ENCODE results near the gene MDM4. TPM values are rescaled to one million over a fixed set of nuclear protein-coding genes. Genes with fewer than 3 reads are reported as not detected.

Gene MDM4
- total RNA-seq, 3 donors from 2014 or later: 52.9 to 84.2 (median 80.2) TPM

DNA sequence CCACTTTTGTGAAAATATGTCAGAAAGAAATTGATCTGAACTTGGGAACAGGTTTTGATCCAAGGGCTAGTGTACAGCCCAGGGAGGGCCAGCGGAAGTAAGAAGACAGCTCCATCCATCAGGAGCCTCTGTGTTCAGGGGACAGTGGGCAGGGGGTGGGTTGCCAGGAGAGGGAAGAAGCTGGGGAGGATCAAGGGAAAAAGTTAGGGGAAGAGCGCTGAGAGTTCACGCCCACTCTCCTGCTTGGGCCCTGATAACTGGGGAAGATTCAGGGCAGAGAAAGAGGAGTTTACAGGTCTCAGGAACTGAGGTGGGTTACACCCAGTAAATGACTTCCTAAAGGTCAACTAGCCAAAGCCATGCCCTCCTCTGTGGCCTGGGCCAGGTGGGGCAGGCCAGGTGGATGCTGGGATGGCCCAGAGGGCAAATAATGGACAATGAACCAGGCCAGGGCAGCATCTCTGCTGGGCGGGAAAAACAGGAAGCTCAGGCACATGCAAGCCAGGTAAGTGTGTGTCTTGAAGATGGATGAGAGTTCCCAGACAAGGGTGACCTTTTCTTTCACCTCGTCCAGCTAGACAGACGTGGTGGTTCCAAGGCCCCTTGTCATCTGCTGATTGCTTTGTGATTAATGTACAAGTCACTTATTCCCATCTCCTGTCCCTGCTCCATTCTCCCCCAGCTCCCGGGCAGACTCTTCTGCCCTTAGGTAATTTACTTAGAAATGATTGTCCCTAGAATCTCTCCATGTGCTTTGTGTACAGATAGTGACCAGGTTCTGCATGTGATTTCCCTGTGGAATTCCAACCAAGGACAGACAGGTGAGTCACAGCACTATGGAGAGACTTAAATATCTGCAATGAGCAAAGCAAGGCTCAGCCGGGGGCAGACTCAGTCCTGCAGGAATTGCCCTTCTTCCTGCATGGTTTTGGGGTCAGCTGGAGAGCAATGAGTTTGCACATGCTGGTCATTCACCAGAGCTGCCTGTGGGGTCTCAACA, 57.0 kb downstream of the MDM4 start:
- Histone ChIP-seq H3K4me3 (no peak overlapping the region), H3K4me1 (ENCODE audit: low read depth) (peaks cover 2% of the 10 kb centered on the region), H3K9me3 (peaks cover 6% of the 10 kb centered on the region), H3K36me3 (ENCODE audit: low read depth) (no peaks in the 10 kb centered on the region)
- no peak for TF ChIP-seq CTCF (IDR thresholded peaks at IDR 0.05)
- DNase-seq (no peak), ATAC-seq (no peak)
- intact Hi-C loops (cut with DNase I, micrococcal nuclease): no loop called here

GRCh38 chr1:204574016-204574864, 58.0 kb downstream of the MDM4 start:
- ATAC-seq (no peak), DNase-seq (no peak)
- peaks cover 8% of the 10 kb centered on the region for H3K4me1 ChIP-seq (ENCODE audit: low read depth)
- no peak for TF ChIP-seq CTCF (IDR thresholded peaks at IDR 0.05)
- H3K9me3 ChIP-seq: peaks cover 6% of the 10 kb centered on the region
- H3K4me3 ChIP-seq: no peak overlapping the region
- no peaks in the 10 kb centered on the region for H3K36me3 ChIP-seq (ENCODE audit: low read depth)
- intact Hi-C loops (cut with DNase I, micrococcal nuclease): no loop called here

- Histone ChIP-seq H3K4me1 (ENCODE audit: low read depth) (peaks cover 8% of the 10 kb centered on the region), H3K4me3 (no peak overlapping the region), H3K9me3 (peaks cover 6% of the 10 kb centered on the region), H3K36me3 (ENCODE audit: low read depth) (no peaks in the 10 kb centered on the region)
- TF ChIP-seq CTCF (IDR thresholded peaks at IDR 0.05): no peak
- ATAC-seq (no peak), DNase-seq (peak in 1 of 3 donors; percentile 33)
- intact Hi-C loops (cut with DNase I, micrococcal nuclease): no loop called here
These were observed 58.6 kb downstream of the MDM4 start for GRCh38 chr1:204574865-204575163.

- Histone ChIP-seq H3K36me3 (ENCODE audit: low read depth) (no peaks in the 10 kb centered on the region), H3K9me3 (peaks cover under 1% of the 10 kb centered on the region), H3K4me1 (ENCODE audit: low read depth) (peaks cover 8% of the 10 kb centered on the region), H3K4me3 (no peak overlapping the region)
- no peak for TF ChIP-seq CTCF (IDR thresholded peaks at IDR 0.05)
- intact Hi-C loops (cut with DNase I, micrococcal nuclease): no loop called here
- ATAC-seq (no peak), DNase-seq (no peak)
These were observed 59.3 kb downstream of the MDM4 start for GRCh38 chr1:204575221-204576190.

DNA sequence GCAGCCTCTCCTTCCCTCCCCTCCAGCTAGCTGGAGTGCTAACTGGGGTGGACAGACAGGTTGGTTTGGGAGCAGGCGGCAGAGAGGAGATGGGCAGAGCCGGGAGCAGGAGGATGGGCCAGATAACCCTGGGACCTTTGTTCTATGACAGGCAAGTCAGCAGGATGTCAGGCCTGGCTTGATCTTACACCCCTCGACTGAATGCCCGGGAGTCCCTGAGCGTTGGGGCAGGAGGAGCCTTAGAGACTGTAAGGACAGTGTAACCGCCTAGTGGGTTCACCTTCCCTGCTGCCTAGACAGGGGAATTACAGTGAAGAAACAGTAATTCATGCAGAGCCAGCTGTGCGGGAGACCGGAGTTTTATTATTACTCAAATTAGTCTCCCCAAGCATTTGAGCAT, 60.2 kb downstream of the MDM4 start:
- no peak for TF ChIP-seq CTCF (IDR thresholded peaks at IDR 0.05)
- ATAC-seq (no peak), DNase-seq (no peak)
- Histone ChIP-seq H3K4me1 (ENCODE audit: low read depth) (peaks cover 8% of the 10 kb centered on the region), H3K4me3 (no peak overlapping the region), H3K9me3 (no peaks in the 10 kb centered on the region), H3K36me3 (ENCODE audit: low read depth) (no peaks in the 10 kb centered on the region)
- intact Hi-C loops (cut with DNase I, micrococcal nuclease): no loop called here
